ENCODE measurements around the gene PDE8B. TPM values are rescaled to one million over a fixed set of nuclear protein-coding genes. Genes with fewer than 3 reads are reported as not detected.

Gene PDE8B
- total and polyA plus RNA-seq, 12 donors = 1.1 to 6.8 (median 4.8) TPM

GRCh38 chr5:77423022-77423750 is 212.7 kb downstream of the PDE8B start:
- H3K27ac ChIP-seq = no peak overlapping the region
- no peak for DNase-seq
- intact Hi-C loops (cut with DNase I) = no loop called here
- peaks cover 3 to 12% of the 10 kb centered on the region in 2 donors for H3K4me1 ChIP-seq (replicated peaks in 1 of 2)
- TF ChIP-seq CTCF (IDR thresholded peaks at IDR 0.05) (no peak), POLR2A (IDR thresholded peaks at IDR 0.05) (no peak)
- no peaks in the 10 kb centered on the region for H3K36me3 ChIP-seq (replicated peaks in 1 of 2)
- no peak overlapping the region for H3K4me3 ChIP-seq
- no peaks in the 10 kb centered on the region for H3K27me3 ChIP-seq
- H3K9me3 ChIP-seq (replicated peaks in 1 of 3) = no peaks in the 10 kb centered on the region
- 77 to 85% (median 81%) methylated on average over 2 of the region's 2 CpGs for WGBS, 4 donors

DNA sequence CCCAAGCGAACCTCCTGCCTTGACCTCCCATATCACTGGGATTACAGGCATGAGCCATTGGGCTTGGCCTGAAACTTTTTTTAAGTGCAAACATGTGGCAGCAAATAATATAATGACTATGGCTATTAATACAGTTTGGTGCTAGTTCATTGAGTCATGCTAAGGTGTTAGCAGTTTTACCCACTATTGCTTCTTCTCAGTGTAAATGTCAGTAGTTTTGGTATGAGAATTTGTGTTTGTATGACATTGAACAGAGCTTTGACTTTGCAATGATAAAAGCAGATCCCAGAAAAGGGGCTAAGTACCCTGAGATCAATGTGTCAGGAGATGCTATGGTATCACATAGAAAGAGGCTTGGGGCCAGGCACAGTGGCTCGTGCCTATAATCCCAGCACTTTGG is 214.4 kb downstream of the PDE8B start:
- Histone ChIP-seq H3K9me3 (replicated peaks in 1 of 3) (no peaks in the 10 kb centered on the region), H3K27ac (no peak overlapping the region)

DNA sequence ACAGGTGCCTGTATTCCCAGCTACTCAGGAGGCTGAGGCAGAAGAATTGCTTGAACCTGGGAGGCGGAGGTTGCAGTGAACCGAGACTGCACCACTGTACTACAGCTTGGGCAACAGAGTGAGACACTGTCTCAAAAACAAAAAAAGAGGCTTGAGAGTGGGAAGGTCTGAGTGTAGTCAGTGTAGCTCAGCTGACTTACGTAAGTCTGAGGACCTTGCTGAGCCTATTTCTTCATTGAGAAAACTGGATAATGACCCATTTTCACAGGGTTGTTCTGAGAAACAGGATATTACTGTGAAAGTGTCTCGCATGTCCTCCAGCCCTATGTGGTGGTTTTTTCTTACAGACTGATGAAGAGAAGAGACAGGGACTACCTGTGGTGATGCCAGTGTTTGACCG is 214.9 kb downstream of the PDE8B start:
- Histone ChIP-seq H3K4me3 (no peak overlapping the region), H3K9me3 (replicated peaks in 1 of 3) (no peaks in the 10 kb centered on the region), H3K4me1 (replicated peaks in 1 of 2) (peaks cover 0 to 17% of the 10 kb centered on the region in 2 donors), H3K36me3 (replicated peaks in 1 of 2) (no peaks in the 10 kb centered on the region), H3K27ac (no peak overlapping the region), H3K27me3 (no peaks in the 10 kb centered on the region)
- TF ChIP-seq POLR2A (IDR thresholded peaks at IDR 0.05) = no peak
- no peak for TF ChIP-seq CTCF (IDR thresholded peaks at IDR 0.05)
- DNase-seq = no peak
- intact Hi-C loops (cut with DNase I) = no loop called here
- 93 to 97% (median 96%) methylated on average over 5 of the region's 5 CpGs for WGBS, 4 donors

More for the DNA sequence above, 214.4 kb downstream of the PDE8B start:
- 89 to 98% (median 98%) methylated on average over 2 of the region's 2 CpGs for WGBS, 4 donors
- Histone ChIP-seq H3K27me3 (no peaks in the 10 kb centered on the region), H3K36me3 (replicated peaks in 1 of 2) (no peaks in the 10 kb centered on the region), H3K4me3 (no peak overlapping the region), H3K4me1 (replicated peaks in 1 of 2) (peaks cover 0 to 17% of the 10 kb centered on the region in 2 donors)
- TF ChIP-seq POLR2A (IDR thresholded peaks at IDR 0.05) = no peak
- TF ChIP-seq CTCF (IDR thresholded peaks at IDR 0.05) = no peak
- intact Hi-C loops (cut with DNase I) = no loop called here
- DNase-seq = no peak

DNA sequence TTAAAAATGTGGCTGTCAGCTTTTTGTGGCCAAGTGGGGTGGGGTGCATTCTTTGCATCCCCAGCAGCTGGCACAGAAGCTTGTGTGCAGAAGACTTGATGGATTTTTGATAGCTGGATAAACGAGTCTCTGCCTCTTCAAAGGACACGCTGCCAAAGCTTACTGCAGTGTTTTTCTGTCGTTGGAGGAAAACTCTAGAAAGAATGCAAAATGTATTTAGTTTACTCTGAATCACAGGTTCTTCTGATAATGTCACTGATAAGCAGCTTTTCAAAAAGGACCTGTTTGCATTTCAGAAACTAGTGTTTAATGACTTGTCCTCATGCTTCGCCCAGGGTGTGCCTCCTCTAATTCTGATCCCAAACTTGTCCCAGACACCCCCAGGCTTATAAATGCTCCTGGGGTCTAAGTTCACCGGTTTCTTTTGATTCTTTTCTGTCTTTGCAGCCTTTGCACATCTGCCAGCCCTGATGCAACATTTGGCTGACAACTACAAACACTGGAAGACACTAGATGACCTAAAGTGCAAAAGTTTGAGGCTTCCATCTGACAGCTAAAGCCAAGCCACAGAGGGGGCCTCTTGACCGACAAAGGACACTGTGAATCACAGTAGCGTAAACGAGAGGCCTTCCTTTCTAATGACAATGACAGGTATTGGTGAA is 215.6 kb downstream of the PDE8B start:
- H3K4me3 ChIP-seq = no peak overlapping the region
- H3K36me3 ChIP-seq (replicated peaks in 1 of 2) = peaks cover 0 to 1% of the 10 kb centered on the region in 2 donors
- H3K9me3 ChIP-seq (replicated peaks in 1 of 3) = no peaks in the 10 kb centered on the region
- H3K4me1 ChIP-seq (replicated peaks in 1 of 2) = peaks cover 0 to 17% of the 10 kb centered on the region in 2 donors
- no peak for TF ChIP-seq CTCF (IDR thresholded peaks at IDR 0.05)
- no peak for TF ChIP-seq POLR2A (IDR thresholded peaks at IDR 0.05)
- peak in 1 of 7 donors; percentile 4 for DNase-seq
- no peak overlapping the region for H3K27ac ChIP-seq
- H3K27me3 ChIP-seq = no peaks in the 10 kb centered on the region
- intact Hi-C loops (cut with DNase I) = no loop called here
- WGBS, 4 donors = 52 to 68% (median 60%) methylated on average over 8 of the region's 8 CpGs
